GM13976 (cell line): ENCODE data around the gene CPM.

Source experiments
- DNase-seq: peaks from one replicate; pipeline ENCODE4 v3.0.0; 2012; ENCODE audit warnings: low spot score
- CTCF ChIP-seq: IDR thresholded peaks from 2 replicates; pipeline ENCODE4 v1.5.1; 2012; ENCODE audit warnings: borderline replicate concordance, mild to moderate bottlenecking; ENCODE audit not compliant: insufficient read depth; ENCODE audit errors: extremely low read depth, missing control alignments, control extremely low read depth
- in situ Hi-C: fragments of 300-500 bp; cut with MboI; formaldehyde crosslinking; loops from one replicate; pipeline ENCODE4 v1.12.0; 2022; ENCODE audit warnings: low sequenced_read_pairs, mixed read lengths, inconsistent platforms; ENCODE audit not compliant: unreplicated experiment

The CPM gene

GRCh38 chr12:68944296-68945076 lies 11.5 kb upstream of the CPM start:
- in situ Hi-C loops = no loop called here
- no peak for DNase-seq
- TF ChIP-seq CTCF = no peak

GRCh38 chr12:68943848-68944247 lies 10.9 kb upstream of the CPM start:
- no peak for DNase-seq
- TF ChIP-seq CTCF = no peak
- in situ Hi-C loops = no loop called here

GRCh38 chr12:68940731-68941130 lies 7.8 kb upstream of the CPM start:
- TF ChIP-seq CTCF = no peak
- in situ Hi-C loops = no loop called here
- DNase-seq = no peak

GRCh38 chr12:68939505-68939904 lies 6.5 kb upstream of the CPM start:
- in situ Hi-C loops = no loop called here
- no peak for DNase-seq
- no peak for TF ChIP-seq CTCF

GRCh38 chr12:68934392-68934791 lies 1.4 kb upstream of the CPM start:
- TF ChIP-seq CTCF = no peak
- in situ Hi-C loops = no loop called here
- DNase-seq = no peak

- in situ Hi-C loops = no loop called here
- DNase-seq = peak; percentile 41
- no peak for TF ChIP-seq CTCF
These were observed 627 bp downstream of the CPM start for GRCh38 chr12:68932128-68932960.
